SW480 (cell line): ENCODE measurements around the gene PDGFC.

Experiments used
- DNase-seq: peaks from one replicate; pipeline ENCODE4 v3.0.0-alpha.2; 2016; ENCODE audit warnings: low spot score

PDGFC gene

GRCh38 chr4:156829201-156829873 lies 142.3 kb downstream of the PDGFC start:
- DNase-seq, result no peak

- DNase-seq, result no peak
Observed at GRCh38 chr4:156827519-156827918, 144.1 kb downstream of the PDGFC start.

GRCh38 chr4:156825074-156825473 lies 146.5 kb downstream of the PDGFC start:
- no peak for DNase-seq

- DNase-seq, result no peak
Observed at GRCh38 chr4:156824451-156825060, 147.0 kb downstream of the PDGFC start.

GRCh38 chr4:156820931-156821330 lies 150.7 kb downstream of the PDGFC start:
- DNase-seq, result no peak

- DNase-seq, result no peak
Observed at GRCh38 chr4:156816360-156816755, 155.2 kb downstream of the PDGFC start.

- DNase-seq, result no peak
Observed at GRCh38 chr4:156815717-156816359, 155.8 kb downstream of the PDGFC start.

- DNase-seq, result no peak
Observed at GRCh38 chr4:156811963-156812362, 159.6 kb downstream of the PDGFC start.

GRCh38 chr4:156811286-156811685 lies 160.3 kb downstream of the PDGFC start:
- DNase-seq, result no peak

- DNase-seq, result no peak
Observed at GRCh38 chr4:156805696-156806095, 165.9 kb downstream of the PDGFC start.

- no peak for DNase-seq
Observed at GRCh38 chr4:156803056-156803455, 168.5 kb downstream of the PDGFC start.

- DNase-seq, result no peak
Observed at GRCh38 chr4:156800463-156800862, 171.1 kb downstream of the PDGFC start.

- DNase-seq, result no peak
Observed at GRCh38 chr4:156799121-156799589, 172.4 kb downstream of the PDGFC start.

GRCh38 chr4:156798438-156798837 lies 173.2 kb downstream of the PDGFC start:
- no peak for DNase-seq

- DNase-seq, result no peak
Observed at GRCh38 chr4:156797206-156797605, 174.4 kb downstream of the PDGFC start.

GRCh38 chr4:156795727-156796126 lies 175.9 kb downstream of the PDGFC start:
- DNase-seq, result no peak

- DNase-seq, result no peak
Observed at GRCh38 chr4:156794863-156795262, 176.7 kb downstream of the PDGFC start.

- DNase-seq, result peak; percentile 32
Observed at GRCh38 chr4:156792462-156793085, 179.0 kb downstream of the PDGFC start.

- DNase-seq, result peak; percentile 49
Observed at GRCh38 chr4:156790866-156791265, 180.7 kb downstream of the PDGFC start.

GRCh38 chr4:156788782-156789181 lies 182.8 kb downstream of the PDGFC start:
- DNase-seq, result no peak

- no peak for DNase-seq
Observed at GRCh38 chr4:156786713-156787112, 184.9 kb downstream of the PDGFC start.

GRCh38 chr4:156784970-156785369 lies 186.6 kb downstream of the PDGFC start:
- DNase-seq, result no peak

- no peak for DNase-seq
Observed at GRCh38 chr4:156783966-156784365, 187.6 kb downstream of the PDGFC start.
